Caco-2 (cell line): ENCODE measurements around the gene DNAJC21. TPM values are rescaled to one million over a fixed set of nuclear protein-coding genes. Genes with fewer than 3 reads are reported as not detected.

Experiments
- BruUV-seq: library from RNA; stranded (reverse); fragments of 400-500 nt; replicated peaks from 2 replicates; lab custom pipeline; 2021; lab: Mats Ljungman, UMichigan
- CTCF ChIA-PET: fragments of 300-600 bp; sonication (Branson Sonifier 250); formaldehyde crosslinking; loops from one replicate; lab custom pipeline; 2022; ENCODE audit warnings: antibody characterized with exemption; lab: Charles Lee
- POLR2A ChIA-PET: fragments of 300-600 bp; sonication (Branson Sonifier 250); formaldehyde crosslinking; loops from one replicate; lab custom pipeline; 2022; ENCODE audit warnings: antibody characterized with exemption; lab: Charles Lee
- DNase-seq, 2 experiments: peaks; one replicate each; pipeline versions ENCODE4 v3.0.0 to v3.0.0-alpha.2; 2020 to 2022
- H3K27me3 ChIP-seq: replicated peaks from 2 replicates; pipeline ENCODE4 v1.6.0; 2011; ENCODE audit warnings: low read length; ENCODE audit not compliant: control insufficient read depth, insufficient read depth
- H3K36me3 ChIP-seq: 2 replicates; pipeline ENCODE4 v1.5.1; 2011; ENCODE audit warnings: low read length; ENCODE audit not compliant: control insufficient read depth, insufficient read depth
- H3K4me1 ChIP-seq: fragments of 250-450 bp; sonication (Bioruptor Pico); 2 replicates; pipeline ENCODE4 v1.5.1; 2020; ENCODE audit warnings: mild to moderate bottlenecking
- H3K4me3 ChIP-seq: 2 replicates; pipeline ENCODE4 v1.5.1; 2011; ENCODE audit warnings: low read depth, mild to moderate bottlenecking, control low read depth, low read length
- H3K9me3 ChIP-seq: fragments of 250-450 bp; sonication (Bioruptor Pico); 2 replicates; pipeline ENCODE4 v1.5.1; 2020; ENCODE audit warnings: mild to moderate bottlenecking, moderate library complexity
- H3K27ac Mint-ChIP-seq: one replicate; pipeline ENCODE4 v1.8.0; 2022; ENCODE audit warnings: mixed read lengths; ENCODE audit not compliant: unreplicated experiment
- H3K27me3 Mint-ChIP-seq: one replicate; pipeline ENCODE4 v1.8.0; 2022; ENCODE audit warnings: mixed read lengths; ENCODE audit not compliant: insufficient read depth, unreplicated experiment
- H3K36me3 Mint-ChIP-seq: one replicate; pipeline ENCODE4 v1.8.0; 2022; ENCODE audit warnings: mild to moderate bottlenecking, mixed read lengths; ENCODE audit not compliant: insufficient read depth, unreplicated experiment
- H3K4me1 Mint-ChIP-seq: one replicate; pipeline ENCODE4 v1.8.0; 2022; ENCODE audit warnings: low read depth, mixed read lengths; ENCODE audit not compliant: unreplicated experiment
- H3K4me3 Mint-ChIP-seq: one replicate; pipeline ENCODE4 v1.8.0; 2022; ENCODE audit warnings: mild to moderate bottlenecking, moderate library complexity, mixed read lengths; ENCODE audit not compliant: unreplicated experiment
- H3K9me3 Mint-ChIP-seq: one replicate; pipeline ENCODE4 v1.8.0; 2022; ENCODE audit warnings: mixed read lengths; ENCODE audit not compliant: unreplicated experiment
- CTCF ChIP-seq, 2 experiments: fragments of 200-600 bp in 1 of 2; IDR thresholded peaks; 1 replicate in 1 of 2; 2 replicates in 1 of 2; pipeline versions ENCODE4 v1.5.1 to v1.8.0; 2011 to 2022; ENCODE audit warnings: antibody characterized with exemption in 1 of 2, control low read depth in 1 of 2, inconsistent platforms in 1 of 2, low read depth in 1 of 2, low read length in 1 of 2, mild to moderate bottlenecking in 1 of 2, moderate library complexity in 1 of 2; ENCODE audit not compliant: insufficient read depth in 1 of 2, severe bottlenecking in 1 of 2, unreplicated experiment in 1 of 2
- intact Hi-C: fragments of 100-400 bp; cut with micrococcal nuclease; formaldehyde crosslinking; loops from one replicate; pipeline ENCODE4 v1.10.0; 2022; ENCODE audit not compliant: unreplicated experiment
- total RNA-seq: library from RNA; stranded (reverse); gene quantifications from 2 replicates; pipeline ENCODE4 v1.2.3, GENCODE V29; 2022

Gene DNAJC21
- total RNA-seq, 1 experiment from 2014 or later, result 66.0 TPM

- no peak overlapping the region for H3K4me3 Mint-ChIP-seq
- no peaks in the 10 kb centered on the region for H3K4me1 Mint-ChIP-seq
- no peak for TF ChIP-seq CTCF (IDR thresholded peaks at IDR 0.05; ENCODE audit: insufficient read depth in 1 of 2, low read depth in 1 of 2, low read length in 1 of 2, severe bottlenecking in 1 of 2, unreplicated experiment in 1 of 2)
- no peaks in the 10 kb centered on the region for H3K4me1 ChIP-seq
- H3K9me3 ChIP-seq, result no peaks in the 10 kb centered on the region
- DNase-seq, result no peak
- H3K27me3 Mint-ChIP-seq, result peaks cover 2% of the 10 kb centered on the region
- POLR2A ChIA-PET, result no interaction called here
- BruUV-seq, result no TSS peak
- intact Hi-C loops, result no loop called here
- H3K36me3 ChIP-seq, result no peaks in the 10 kb centered on the region
- no peaks in the 10 kb centered on the region for H3K27me3 ChIP-seq
- CTCF ChIA-PET, result interaction anchor here (1.3 to 3.2 kb wide), 4 partner anchors 25 to 74 kb away, joined by 3 to 38 read pairs (median 5); partner anchors contain the start of gene DNAJC21
- H3K27ac Mint-ChIP-seq, result no peak overlapping the region
- no peak overlapping the region for H3K4me3 ChIP-seq
- no peaks in the 10 kb centered on the region for H3K9me3 Mint-ChIP-seq
- H3K36me3 Mint-ChIP-seq, result no peaks in the 10 kb centered on the region
Measured at GRCh38 chr5:35004200-35004599, 74.8 kb downstream of the DNAJC21 start.

DNA sequence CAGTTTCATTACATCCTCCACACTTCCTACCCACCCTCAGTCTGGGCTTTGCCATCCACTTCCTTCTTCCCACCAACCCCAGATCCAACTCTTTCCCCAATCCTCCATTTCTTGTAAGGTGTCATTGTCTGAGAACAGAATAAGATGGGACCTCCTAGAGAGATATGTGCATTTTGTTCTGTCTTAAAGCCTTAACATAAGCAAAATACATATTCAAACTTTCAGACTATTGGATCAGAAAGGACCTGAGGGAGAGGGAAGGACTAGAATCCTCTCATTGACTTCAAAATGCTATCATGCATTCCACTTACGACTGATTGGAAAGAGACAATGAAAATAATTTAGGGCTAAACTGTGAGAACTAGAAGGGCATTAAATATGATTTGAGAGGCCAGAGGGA lies 75.4 kb downstream of the DNAJC21 start:
- intact Hi-C loops, result no loop called here

More for the DNA sequence above, 75.4 kb downstream of the DNAJC21 start:
- no peak overlapping the region for H3K4me3 ChIP-seq
- POLR2A ChIA-PET, result no interaction called here
- no peaks in the 10 kb centered on the region for H3K4me1 ChIP-seq
- H3K36me3 Mint-ChIP-seq, result no peaks in the 10 kb centered on the region
- CTCF ChIA-PET, result interaction anchor here (3.2 kb wide), 1 partner anchor 47 kb away, joined by 38 read pairs; no protein-coding TSS in a partner anchor
- no peak for DNase-seq
- H3K27me3 Mint-ChIP-seq, result peaks cover 2% of the 10 kb centered on the region
- no peak overlapping the region for H3K4me3 Mint-ChIP-seq
- no peak overlapping the region for H3K27ac Mint-ChIP-seq
- no peaks in the 10 kb centered on the region for H3K9me3 ChIP-seq
- TF ChIP-seq CTCF (IDR thresholded peaks at IDR 0.05; ENCODE audit: insufficient read depth in 1 of 2, low read depth in 1 of 2, low read length in 1 of 2, severe bottlenecking in 1 of 2, unreplicated experiment in 1 of 2), result no peak
- no TSS peak for BruUV-seq
- no peaks in the 10 kb centered on the region for H3K36me3 ChIP-seq
- no peaks in the 10 kb centered on the region for H3K4me1 Mint-ChIP-seq
- no peaks in the 10 kb centered on the region for H3K27me3 ChIP-seq
- H3K9me3 Mint-ChIP-seq, result no peaks in the 10 kb centered on the region

Other genes with a start within 250 kb of the DNAJC21 start
- 0.09 and 0.72 TPM in 2 replicates for gene TTC23L, start 90.4 kb upstream of the DNAJC21 start, total RNA-seq
- 29.1 and 34.4 TPM in 2 replicates for gene RAD1, start 14.1 kb upstream of the DNAJC21 start, total RNA-seq
- gene BRIX1, start 13.8 kb upstream of the DNAJC21 start, total RNA-seq, result 56.5 and 61.1 TPM in 2 replicates
- 0.21 TPM in 1 of 2 replicates, not detected in the other for gene AGXT2, start 118.4 kb downstream of the DNAJC21 start, total RNA-seq